Renal cortex interstitium (tissue), 11 donors: ENCODE results near the gene SORCS2. TPM values are rescaled to one million over a fixed set of nuclear protein-coding genes. Genes with fewer than 3 reads are reported as not detected.

Experiments
- DNase-seq, 11 donors: peaks; one replicate each; pipeline ENCODE4 v3.0.0-alpha.2; 2013; ENCODE audit warnings: low read depth in 9 of 11, low spot score in 4 of 11; ENCODE audit errors: extremely low read depth in 1 of 11
- polyA plus RNA-seq, 3 donors: library from polyadenylated mRNA; unstranded; fragments of 120-200 nt; gene quantifications; one replicate each; pipeline ENCODE4 v1.2.1, GENCODE V29; 2013; ENCODE audit not compliant: insufficient read length in 3 of 3

The SORCS2 gene
- polyA plus RNA-seq, 3 donors = 8.3 to 13.3 (median 9.9) TPM

DNA sequence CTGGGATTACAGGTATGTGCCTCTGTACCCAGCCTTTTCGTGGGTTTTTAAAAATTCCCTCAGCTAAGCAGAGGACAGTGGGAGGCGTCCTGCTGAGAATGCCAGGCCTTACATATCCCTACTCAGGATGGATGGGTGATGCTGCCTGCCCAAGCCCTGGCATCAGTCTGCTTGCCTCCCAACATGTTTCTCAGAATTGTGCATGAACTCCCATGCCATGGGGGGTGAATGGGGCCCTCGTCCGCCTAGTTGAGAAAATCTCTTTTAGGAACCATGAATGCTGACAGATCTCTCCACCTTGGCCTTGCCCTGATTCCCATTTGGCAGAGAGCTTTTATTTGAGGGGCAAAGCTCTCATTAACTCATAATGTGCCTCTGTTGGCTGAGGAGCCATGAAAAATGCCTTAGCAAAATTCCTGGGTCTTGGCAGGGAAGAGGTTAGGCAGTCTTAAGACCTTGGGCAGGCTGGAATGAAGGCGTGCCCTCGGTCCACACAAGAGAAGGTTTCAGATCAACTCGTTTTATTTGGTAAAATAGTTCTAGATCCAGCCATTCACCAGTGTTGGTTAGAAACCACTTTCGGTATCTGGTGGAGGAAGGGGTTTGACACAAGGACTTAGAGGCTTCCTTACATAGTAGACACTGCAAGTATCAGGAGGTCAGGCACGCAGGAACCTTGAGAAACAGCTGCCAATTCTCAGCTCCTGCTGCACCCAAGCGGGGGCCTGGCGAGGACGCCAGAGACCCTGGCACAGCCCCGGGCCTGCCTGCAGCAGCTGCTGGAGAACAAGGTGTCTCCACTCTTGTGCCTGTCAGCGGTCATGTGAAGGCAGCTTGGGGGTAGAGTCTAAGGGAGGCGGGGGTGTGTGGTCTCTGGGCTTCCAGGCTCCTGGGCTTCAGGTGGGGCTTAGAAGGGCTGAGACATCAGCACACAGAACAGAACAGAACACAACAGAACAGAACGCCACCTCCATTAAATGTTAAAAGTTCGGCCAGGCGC lies 435.2 kb downstream of the SORCS2 start:
- no peak for DNase-seq

DNA sequence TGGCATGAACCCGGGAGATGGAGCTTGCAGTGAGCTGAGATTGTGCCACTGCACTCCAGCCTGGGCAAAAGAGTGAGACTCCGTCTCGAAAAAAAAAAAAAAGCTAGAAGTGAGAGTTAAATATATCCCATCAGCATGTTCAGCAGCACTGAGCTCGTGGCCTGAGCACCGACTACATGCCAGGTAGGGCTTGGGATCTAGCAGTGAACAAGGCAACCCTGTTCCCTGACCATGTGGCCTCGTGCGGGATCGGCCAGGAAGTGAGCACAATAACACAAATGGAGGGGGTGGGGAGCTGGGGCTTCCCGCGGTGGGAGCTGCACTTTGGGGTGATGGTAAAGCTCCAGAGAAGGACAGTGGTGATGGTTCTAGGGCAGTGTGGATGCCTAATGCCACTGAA lies 436.1 kb downstream of the SORCS2 start:
- no peak for DNase-seq

DNA sequence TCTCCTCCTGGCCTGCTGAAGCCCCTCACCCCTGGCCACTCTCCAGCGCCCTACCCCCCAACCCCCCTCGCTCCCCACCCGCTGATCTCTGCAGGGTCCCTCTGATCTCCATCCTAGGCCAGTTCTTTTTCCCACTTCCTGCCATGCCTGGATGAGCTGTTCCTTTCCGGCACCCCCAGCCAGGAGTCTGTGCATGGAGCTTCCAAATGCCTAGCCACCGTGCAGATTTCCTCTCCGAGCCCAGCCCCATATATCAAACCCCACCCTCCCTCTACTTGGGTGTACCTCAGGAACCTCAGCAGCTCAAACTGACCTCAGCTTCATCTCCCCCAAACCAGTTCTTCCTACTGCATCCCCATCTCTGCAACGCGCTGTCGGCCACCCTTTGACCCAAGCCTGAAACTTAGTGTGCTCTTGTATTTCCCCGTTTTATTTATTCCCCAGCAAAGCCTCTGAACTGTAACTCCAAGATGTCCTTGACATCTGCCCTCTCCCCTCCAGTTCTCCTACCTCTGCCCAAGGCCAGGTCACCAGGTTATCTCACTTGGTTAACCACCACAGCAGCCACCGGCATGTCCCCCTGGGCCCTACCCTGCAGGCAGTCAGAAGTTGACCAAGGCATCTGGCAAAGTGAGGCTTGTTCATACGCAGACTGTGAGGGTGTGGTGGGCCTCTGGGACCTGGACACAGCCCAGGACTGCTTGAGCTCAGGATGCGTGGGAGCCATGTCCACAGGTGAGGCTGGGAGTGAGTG lies 437.3 kb downstream of the SORCS2 start:
- no peak for DNase-seq

DNA sequence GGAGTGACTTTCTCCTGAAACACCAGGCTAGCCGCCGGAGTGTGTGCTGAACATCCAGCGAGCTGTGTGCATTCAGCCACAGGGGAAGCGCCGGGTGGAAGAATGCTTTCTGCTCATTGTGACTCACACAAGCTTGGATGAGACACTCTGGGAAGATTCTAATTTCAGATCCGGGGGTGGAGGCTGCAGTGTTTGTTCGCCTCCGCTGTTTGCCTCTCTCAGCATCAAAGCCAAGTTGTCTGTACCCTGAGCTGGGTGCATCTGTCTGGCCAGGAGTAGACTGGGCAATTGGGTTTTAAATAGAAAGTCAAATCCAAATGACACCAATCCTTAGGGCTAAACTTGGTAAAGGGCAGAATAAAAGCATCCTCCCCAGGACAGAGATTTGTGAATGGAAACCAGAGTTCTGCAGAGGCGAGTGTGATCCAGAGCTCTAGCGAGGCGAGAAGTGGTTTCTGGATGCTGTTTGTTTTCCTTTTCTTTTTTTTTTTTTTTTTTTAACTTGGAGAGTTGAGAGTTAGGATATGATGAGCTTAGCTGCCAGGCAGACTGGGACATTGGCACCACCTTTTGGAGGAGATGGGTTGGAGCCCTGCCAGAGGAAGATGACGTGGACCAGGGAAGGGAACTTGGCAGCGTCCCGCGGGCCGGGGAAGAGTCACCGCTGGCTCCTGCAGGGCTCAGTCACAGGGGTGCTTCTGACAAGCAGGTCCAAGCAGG lies 438.4 kb downstream of the SORCS2 start:
- no peak for DNase-seq

DNA sequence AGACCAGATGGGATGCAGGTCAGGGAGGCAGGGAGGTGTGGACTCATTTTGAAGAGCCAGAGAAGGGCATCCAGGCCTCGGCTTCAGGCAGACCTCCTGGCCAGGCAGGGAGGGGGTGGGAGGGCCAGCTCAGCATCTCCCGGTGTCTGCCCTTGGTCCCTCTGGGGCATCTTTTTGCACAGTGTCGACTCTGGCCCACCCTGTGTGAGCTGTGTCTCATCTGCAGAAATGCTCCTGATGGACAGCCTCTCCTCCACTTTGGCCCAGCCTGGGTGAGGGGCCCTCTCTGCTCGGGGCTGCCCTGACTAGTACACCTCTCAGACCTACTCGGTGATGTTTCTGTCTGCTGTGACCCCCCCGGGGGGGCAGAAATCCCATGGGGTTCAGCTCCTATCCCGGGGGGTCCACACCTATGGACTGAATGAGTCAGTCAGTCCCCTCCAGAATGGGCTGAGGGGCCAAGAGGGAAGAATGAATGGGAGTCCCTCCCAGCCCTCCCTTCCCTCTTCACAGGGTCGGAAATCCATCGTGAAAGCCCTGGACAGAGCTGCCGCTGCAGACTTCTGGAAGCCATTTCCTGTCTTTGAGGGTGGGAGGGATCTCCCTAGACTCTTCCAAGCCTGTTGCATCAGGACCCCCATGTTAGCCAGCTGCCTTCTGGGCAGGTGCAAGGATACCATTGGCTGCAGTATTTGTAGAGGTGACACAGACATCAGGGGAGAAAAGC lies 439.1 kb downstream of the SORCS2 start:
- DNase-seq = no peak

DNA sequence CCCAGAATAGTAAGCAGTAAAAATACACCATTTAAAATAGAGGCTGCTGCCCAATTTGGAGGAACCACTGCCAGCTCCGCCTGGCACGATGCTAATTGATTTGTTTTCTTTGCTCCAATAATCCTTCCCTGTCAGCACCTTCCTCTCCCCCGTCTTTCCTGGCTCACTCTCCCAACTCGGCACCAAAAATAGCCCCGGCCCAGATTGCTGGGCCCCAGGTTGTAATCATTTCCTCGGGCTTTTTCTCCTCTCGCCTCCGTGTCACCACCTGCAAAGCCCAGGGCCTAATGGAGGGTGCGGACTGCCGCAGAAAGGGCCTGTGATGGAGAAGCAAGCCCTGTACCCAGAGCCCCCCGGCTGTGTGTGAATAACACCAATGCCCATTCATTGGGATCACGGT lies 440.0 kb downstream of the SORCS2 start:
- no peak for DNase-seq

DNA sequence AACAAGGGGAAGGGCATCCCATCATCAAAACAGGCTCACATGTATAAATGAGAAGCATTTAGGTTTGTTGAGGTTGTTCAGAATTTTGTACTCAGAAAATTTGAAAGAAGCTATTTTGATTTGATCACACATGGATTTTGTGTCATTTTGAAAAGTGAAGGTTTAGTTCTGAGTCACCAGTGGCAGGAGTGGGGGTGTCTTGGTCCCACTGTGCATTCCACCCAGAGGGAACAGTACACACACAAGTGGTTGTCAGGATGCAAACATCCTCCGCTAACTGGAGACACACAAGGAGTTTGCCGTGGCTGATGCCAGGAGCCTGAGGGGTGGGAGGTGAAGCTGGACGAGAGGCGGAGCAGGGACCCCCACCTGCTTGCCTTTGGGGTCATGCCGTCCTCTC lies 440.6 kb downstream of the SORCS2 start:
- DNase-seq = no peak

DNA sequence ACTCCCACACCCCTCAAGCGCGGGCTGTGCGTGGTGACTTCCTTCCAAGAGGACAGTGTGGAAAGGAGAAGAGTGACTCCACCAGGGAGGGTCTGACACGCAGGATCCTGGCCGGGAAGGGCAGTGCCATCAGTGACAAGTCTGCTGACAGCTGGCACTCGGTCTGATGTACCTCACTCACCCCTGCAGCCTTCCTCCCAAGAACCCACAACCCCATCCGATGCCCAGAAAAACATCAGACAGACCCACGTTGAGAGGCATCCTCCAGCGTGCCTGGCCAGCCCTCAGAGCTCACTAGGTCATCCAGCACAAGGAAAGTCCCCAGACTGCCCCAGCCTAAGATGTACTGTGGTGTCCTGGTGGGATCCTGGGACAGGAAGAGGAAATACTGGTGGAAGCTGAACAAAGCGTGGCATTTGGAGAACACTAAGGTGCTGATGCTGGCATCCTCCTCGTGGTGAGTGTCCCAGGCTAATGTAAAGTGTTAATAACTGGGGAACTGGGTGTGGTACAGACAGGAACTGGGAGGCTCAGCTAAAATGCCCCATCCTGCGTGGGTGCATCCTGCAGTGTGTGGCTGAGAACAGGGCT lies 442.4 kb downstream of the SORCS2 start:
- no peak for DNase-seq

DNA sequence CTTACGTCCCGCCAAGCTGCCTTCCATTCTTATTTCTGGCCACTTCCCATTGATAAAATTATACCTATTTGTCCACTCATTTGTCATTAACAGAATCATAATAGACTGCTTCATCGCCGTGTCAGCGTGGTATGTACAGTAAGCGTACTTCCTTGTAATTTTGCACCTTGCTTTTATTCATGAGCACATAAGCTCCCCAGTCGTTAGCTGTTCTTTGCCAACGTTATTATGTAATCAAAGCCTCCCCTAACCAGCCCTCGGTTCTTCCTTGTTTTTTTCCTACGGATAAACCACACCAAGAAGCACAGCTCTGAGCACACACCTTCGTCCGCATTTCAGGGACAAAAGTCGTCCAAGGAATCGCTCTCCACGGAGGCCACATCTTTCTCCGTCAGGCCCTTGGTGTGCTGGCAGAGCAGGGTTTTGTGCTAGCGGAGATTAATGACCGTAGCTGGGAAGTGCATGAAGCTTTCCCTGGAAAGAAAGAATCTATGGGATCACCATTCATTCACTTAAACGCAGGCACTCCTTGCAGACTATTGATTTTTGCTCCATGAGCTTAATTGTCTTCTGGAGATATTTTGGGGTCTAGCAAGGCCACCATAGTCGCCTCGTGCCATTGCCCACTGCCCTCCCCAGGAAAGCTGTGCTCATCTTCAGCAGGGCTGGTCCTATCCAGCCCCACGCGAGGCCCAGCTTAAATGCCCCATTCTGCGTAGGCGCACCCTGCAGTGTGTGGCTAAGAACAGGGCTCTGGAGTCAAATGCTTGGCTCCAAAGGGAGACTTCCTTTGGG lies 443.3 kb downstream of the SORCS2 start:
- DNase-seq = no peak

DNA sequence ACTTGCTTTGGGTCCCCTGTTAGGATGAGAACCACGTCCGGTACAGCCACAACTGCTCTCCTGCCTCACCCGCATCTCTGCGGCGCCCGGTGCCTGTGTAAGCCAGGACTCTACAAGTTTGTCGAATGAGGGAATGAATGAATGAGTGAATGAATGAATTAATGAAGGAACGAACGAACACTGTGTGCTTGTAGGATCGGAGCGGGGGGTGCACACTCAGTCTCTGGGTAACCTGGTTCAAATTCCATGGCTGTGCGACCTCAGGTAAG lies 443.8 kb downstream of the SORCS2 start:
- no peak for DNase-seq

DNA sequence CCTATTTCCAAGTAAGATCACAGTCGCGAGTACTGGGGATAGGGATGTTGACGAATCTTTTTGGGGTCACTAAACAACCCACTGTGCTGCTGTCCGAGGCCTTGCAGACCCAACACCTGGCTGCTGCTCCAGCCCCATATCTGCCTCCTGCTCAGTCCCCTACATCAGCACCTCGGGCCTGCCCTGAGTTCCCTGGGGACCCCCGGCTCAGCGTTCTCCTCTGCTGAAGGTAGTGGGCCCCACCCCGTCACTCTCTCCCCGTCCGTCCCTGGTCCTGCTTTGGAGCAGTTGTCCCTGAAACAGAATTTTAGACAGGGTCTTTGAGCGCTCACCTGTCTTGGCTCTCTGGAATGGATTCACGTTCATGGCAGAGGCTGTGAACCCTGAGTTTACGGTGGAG lies 444.8 kb downstream of the SORCS2 start:
- no peak for DNase-seq

DNA sequence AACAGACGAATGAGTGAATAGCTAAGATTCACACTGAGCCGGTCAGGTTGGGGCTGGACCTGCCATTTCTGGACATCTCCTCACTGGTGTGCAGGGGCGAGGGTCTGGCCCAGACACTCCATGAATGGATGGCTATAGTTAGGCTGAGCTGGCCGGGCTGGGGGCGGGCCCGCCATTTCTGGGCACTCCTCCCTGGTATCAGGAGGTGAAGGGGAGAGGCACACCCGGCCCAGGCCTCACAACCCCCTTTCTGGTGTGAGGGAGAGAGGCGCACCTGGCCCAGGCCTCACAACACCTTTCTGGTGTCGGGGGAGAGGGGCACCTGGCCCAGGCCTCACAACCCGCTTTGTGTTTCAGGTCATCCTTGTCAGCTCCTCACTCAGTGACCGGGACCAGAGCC lies 445.6 kb downstream of the SORCS2 start:
- DNase-seq = no peak

DNA sequence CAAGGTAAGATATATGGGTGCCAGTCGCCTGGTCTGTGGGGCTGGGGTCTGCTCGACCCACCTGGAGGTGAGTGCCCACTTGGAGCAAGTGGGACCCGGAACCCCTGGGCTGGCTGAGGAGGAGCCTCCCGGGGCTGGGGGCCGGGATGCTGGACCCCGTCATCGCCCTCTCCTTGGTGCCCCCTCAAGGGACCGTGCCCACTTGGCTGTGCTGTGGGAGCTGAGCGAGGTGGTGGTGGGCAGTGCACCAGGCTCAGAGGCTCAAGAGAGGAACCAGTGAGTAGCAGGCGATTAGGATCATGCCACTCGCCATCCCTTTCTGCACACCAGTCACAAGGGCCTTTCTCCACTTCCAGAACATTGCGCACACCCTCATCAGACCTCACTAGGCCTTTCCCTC lies 446.2 kb downstream of the SORCS2 start:
- no peak for DNase-seq

DNA sequence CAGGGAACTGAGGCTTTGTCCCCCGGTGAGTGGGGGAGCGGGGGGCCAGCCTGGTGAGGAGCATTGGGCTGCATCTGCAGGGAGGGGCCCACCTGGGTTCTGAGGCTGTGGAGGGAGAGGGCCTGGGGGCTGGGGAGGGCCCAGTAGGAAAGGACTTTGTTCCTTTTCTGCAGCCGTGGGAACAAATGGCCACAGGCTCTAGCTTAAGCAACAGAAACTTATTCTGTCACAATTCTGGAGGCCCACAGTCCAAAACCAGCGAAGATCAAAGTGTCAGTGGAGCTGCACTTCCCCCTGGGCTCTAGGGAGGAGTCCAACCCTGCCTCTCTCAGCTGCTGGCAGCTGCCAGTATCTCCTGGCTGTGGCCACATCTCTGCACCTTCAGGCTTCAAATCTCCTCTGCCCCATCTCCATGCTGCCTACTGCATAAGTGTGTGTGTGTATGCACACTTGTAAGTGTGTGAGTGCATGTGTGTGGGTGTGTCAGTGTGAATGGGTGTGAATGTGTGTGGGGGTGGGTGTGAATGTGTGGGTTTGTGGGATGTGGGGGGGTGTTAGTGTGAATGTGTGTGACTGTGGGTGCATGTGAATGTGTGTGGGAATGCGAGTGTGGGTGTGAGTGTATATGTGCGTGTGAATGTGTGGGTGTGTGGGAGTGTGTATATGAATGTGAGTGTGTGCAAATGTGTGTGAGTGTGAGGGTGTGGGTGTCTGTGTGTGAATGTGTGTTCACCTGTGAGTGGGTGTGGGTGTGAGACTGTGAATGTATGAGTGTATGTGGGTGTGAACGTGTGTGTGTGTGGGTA lies 446.8 kb downstream of the SORCS2 start:
- no peak for DNase-seq

DNA sequence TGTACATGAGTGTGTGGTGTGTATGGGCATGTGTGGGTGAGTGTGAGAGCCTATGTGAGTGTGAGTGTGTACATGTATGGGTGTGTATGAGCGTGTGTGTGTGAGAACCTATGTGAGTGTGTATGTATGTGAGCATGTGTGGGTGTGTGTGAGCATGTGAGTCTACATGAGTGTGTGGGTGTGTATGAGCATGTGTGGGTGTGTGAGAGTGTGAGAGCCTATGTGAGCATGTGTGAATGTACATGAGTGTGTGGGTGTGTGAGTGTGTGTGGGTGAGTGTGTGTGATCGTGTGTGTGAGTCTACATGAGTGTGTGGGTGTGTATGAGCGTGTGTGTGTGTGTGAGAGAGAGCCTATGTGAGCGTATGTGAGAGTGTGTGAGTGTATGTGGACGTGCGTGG lies 447.8 kb downstream of the SORCS2 start:
- no peak for DNase-seq

DNA sequence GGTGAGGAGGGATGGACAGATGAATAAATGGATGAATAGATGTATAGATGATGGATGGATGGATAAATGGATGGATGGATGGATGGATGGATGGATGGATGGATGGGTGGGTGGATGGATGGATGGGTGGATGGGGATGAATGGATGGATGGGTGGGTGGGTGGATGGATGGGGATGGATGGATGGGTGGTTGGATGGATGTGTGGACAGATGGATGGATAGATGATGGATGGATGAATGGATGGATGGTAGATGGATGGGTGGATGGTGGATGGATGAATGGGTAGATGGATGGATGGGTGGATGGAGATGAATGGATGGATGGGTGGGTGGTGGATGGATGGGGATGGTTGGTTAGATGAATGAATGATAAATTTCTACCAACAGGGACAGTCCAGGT lies 449.4 kb downstream of the SORCS2 start:
- DNase-seq = no peak

DNA sequence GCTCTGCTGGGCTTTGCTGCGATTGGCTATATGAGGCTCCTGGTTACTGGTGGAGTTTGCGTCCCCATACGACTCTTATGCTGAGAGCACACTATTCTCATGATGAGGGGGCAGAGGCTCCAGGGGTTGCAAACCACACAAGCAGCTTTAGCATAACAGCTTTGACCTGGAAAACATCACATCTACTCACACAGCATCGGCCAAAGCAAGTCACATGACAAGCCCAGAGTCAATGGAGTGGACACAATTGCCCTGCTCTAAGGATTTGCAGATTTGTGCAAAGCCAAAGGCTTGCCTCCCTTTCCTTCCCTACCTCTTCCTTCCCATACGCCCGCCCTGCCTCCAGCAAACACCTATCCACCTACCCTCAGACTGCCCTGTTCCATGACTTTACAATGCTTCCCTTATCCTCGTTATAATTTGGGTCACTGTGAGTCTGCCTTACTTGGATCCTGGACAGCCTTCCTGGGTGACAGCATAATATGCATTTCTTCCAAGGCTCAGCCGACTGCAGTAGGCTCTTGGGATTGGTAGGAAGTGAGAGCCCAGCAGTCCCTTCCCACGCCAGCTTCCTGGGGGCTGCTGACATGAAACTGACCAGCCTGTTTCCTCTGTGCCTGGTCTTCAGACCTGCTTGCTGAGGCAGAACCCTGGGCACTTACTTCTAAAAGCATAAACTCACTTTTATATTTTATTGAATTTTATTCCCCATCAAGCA lies 450.6 kb downstream of the SORCS2 start:
- no peak for DNase-seq
